GM18519 (cell line): ENCODE data around the gene KIAA0586.
"Not testable (repeated sequence)": the region's sequence is repeated elsewhere in the genome, so short reads cannot be mapped to it uniquely, and the experiment has no call there.

Experiments
- ATAC-seq: cut with Tn5 transposase; IDR thresholded peaks from one replicate; pipeline ENCODE4 v1.9.1; 2021; ENCODE audit warnings: mild to moderate bottlenecking, moderate library complexity; ENCODE audit not compliant: unreplicated experiment, low FRiP score

KIAA0586 gene

GRCh38 chr14:58541633-58542022, 114.1 kb downstream of the KIAA0586 start:
- ATAC-seq, result no peak

GRCh38 chr14:58543253-58543652, 115.7 kb downstream of the KIAA0586 start:
- no peak for ATAC-seq

GRCh38 chr14:58547649-58548048, 120.1 kb downstream of the KIAA0586 start:
- no peak for ATAC-seq

GRCh38 chr14:58549105-58549757, 121.7 kb downstream of the KIAA0586 start:
- ATAC-seq, result no peak

- ATAC-seq, result no peak
Measured at GRCh38 chr14:58553959-58554358, 126.4 kb downstream of the KIAA0586 start.

- ATAC-seq, result no peak
Measured at GRCh38 chr14:58555647-58556046, 128.1 kb downstream of the KIAA0586 start.

- ATAC-seq, result no peak
Measured at GRCh38 chr14:58557242-58557641, 129.7 kb downstream of the KIAA0586 start.

GRCh38 chr14:58560208-58560607, 132.7 kb downstream of the KIAA0586 start:
- no peak for ATAC-seq

- ATAC-seq, result no peak
Measured at GRCh38 chr14:58562141-58562540, 134.6 kb downstream of the KIAA0586 start.

- no peak for ATAC-seq
Measured at GRCh38 chr14:58563978-58564377, 136.5 kb downstream of the KIAA0586 start.

GRCh38 chr14:58565832-58566231, 138.3 kb downstream of the KIAA0586 start:
- ATAC-seq, result no peak

GRCh38 chr14:58566979-58567378, 139.5 kb downstream of the KIAA0586 start:
- no peak for ATAC-seq

GRCh38 chr14:58568322-58568721, 140.8 kb downstream of the KIAA0586 start:
- no peak for ATAC-seq

- ATAC-seq, result no peak
Measured at GRCh38 chr14:58571256-58571655, 143.7 kb downstream of the KIAA0586 start.

- ATAC-seq, result no peak
Measured at GRCh38 chr14:58571769-58572472, 144.4 kb downstream of the KIAA0586 start.

GRCh38 chr14:58572473-58572853, 144.9 kb downstream of the KIAA0586 start:
- ATAC-seq, result no peak

- ATAC-seq, result no peak
Measured at GRCh38 chr14:58572863-58573262, 145.3 kb downstream of the KIAA0586 start.

GRCh38 chr14:58574623-58575022, 147.1 kb downstream of the KIAA0586 start:
- ATAC-seq, result no peak

GRCh38 chr14:58575956-58576355, 148.4 kb downstream of the KIAA0586 start:
- ATAC-seq, result no peak

GRCh38 chr14:58580035-58580434, 152.5 kb downstream of the KIAA0586 start:
- ATAC-seq, result not testable (repeated sequence)

GRCh38 chr14:58581389-58581788, 153.9 kb downstream of the KIAA0586 start:
- ATAC-seq, result not testable (repeated sequence)

GRCh38 chr14:58584383-58584782, 156.9 kb downstream of the KIAA0586 start:
- no peak for ATAC-seq
